WERI-Rb-1 (cell line): ENCODE measurements around the gene KPNA2.
"Not testable (repeated sequence)": the region's sequence is repeated elsewhere in the genome, so short reads cannot be mapped to it uniquely, and the experiment has no call there.

Experiments used
- DNase-seq: peaks from one replicate; pipeline ENCODE4 v3.0.0-alpha.2; 2020
- H3K27ac ChIP-seq: fragments of 250-450 bp; sonication (Bioruptor Pico); 2 replicates; pipeline ENCODE4 v1.5.1; 2020; ENCODE audit warnings: mild to moderate bottlenecking, moderate library complexity
- H3K27me3 ChIP-seq: fragments of 250-450 bp; sonication (Bioruptor Pico); 2 replicates; pipeline ENCODE4 v1.5.1; 2021; ENCODE audit warnings: mild to moderate bottlenecking, low read depth, moderate library complexity; ENCODE audit not compliant: insufficient read depth, severe bottlenecking
- H3K36me3 ChIP-seq: fragments of 250-450 bp; sonication (Bioruptor Pico); 2 replicates; pipeline ENCODE4 v1.5.1; 2020; ENCODE audit warnings: mild to moderate bottlenecking, moderate library complexity
- H3K4me3 ChIP-seq: 2 replicates; pipeline ENCODE4 v1.5.1; 2011; ENCODE audit warnings: low read depth, mild to moderate bottlenecking, control low read depth, low read length
- H3K9me3 ChIP-seq: fragments of 250-450 bp; sonication (Bioruptor Pico); 2 replicates; pipeline ENCODE4 v1.5.1; 2021; ENCODE audit warnings: mild to moderate bottlenecking, moderate library complexity; ENCODE audit not compliant: severe bottlenecking
- TF ChIP-seq, protein P1 (sequence below): IDR thresholded peaks from 2 replicates; pipeline ENCODE4 v1.5.1; 2011; ENCODE audit warnings: low read depth, mild to moderate bottlenecking, control low read depth, inconsistent platforms, low read length

KPNA2 gene

DNA sequence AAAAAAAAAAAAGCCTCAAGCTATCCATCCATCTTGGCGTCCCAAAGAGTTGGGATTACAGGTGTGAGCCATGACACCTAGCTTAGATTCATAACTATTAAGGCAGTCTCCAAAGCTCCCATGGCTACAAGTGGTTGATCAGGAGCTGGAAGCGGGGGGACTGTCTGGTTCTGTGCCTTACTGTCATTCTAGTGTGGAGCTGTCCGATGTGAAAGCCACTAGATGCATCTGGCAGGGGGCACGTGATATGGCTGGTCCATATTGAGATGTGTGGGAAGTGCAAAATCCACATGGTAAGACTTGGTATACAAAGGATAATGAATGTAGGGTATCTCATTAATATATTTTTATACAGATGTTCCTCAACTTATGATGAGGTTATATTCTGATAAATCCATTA is 38.7 kb downstream of the KPNA2 start:
- DNase-seq = no peak
- no peak overlapping the region for H3K27ac ChIP-seq
- no peaks in the 10 kb centered on the region for H3K9me3 ChIP-seq
- TF ChIP-seq, protein P1, sequence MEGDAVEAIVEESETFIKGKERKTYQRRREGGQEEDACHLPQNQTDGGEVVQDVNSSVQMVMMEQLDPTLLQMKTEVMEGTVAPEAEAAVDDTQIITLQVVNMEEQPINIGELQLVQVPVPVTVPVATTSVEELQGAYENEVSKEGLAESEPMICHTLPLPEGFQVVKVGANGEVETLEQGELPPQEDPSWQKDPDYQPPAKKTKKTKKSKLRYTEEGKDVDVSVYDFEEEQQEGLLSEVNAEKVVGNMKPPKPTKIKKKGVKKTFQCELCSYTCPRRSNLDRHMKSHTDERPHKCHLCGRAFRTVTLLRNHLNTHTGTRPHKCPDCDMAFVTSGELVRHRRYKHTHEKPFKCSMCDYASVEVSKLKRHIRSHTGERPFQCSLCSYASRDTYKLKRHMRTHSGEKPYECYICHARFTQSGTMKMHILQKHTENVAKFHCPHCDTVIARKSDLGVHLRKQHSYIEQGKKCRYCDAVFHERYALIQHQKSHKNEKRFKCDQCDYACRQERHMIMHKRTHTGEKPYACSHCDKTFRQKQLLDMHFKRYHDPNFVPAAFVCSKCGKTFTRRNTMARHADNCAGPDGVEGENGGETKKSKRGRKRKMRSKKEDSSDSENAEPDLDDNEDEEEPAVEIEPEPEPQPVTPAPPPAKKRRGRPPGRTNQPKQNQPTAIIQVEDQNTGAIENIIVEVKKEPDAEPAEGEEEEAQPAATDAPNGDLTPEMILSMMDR = no peak
- H3K27me3 ChIP-seq = no peaks in the 10 kb centered on the region
- H3K36me3 ChIP-seq = no peaks in the 10 kb centered on the region
- H3K4me3 ChIP-seq = no peak overlapping the region

DNA sequence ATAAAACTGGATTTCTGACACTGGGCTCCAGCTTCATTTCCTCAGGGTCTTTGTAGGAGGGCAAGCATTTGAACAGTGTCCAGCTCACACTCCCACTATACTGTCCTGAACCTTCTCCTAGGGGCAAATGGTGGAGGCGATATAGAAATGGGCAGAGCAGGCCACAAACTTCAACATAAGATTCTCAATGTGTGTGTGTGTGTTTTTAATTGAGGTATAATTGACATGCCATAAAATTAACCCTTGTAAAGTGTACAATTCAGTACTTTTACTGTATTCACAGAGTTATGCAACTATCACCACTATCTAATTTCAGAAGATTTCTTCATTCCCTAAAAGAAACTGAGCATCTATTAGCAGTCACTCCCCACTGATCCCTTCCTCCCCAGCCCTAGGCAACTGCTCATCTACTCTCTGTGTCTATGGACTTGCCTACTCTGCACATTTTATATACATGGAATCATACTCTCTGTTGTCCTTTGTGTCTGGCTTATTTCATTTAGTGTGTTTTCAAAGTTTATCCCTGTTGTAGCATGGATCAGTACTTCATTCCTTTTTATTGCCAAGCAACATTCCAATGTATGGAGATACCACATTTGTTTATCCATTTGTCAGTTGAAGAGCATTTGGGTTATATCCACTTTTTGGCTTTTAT is 40.5 kb downstream of the KPNA2 start:
- H3K4me3 ChIP-seq, DNase-seq: not testable (repeated sequence)

DNA sequence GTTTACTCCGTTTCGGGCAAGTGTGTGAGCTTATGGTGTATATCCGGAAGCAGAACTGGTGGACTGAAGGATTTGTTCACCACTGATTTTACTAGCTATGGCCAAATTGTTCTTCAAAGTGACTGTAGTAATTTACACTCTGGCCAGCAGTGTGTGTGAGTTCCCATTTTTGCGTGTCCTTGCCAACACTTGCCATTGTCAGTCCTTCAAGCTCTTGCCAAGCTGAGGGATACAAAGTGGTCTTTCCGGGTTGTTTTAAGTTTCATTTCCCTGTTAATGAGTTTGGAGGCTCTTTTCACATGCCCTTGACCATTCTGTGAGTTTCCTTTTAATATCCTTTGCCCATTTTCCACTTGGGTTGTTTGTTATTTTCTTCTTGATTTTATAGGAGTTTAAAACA is 42.0 kb downstream of the KPNA2 start:
- not testable (repeated sequence) for DNase-seq, H3K27ac ChIP-seq, H3K9me3 ChIP-seq, H3K27me3 ChIP-seq, H3K4me3 ChIP-seq, H3K36me3 ChIP-seq

More for the DNA sequence above, 40.5 kb downstream of the KPNA2 start:
- not testable (repeated sequence) for H3K27me3 ChIP-seq, H3K36me3 ChIP-seq, H3K9me3 ChIP-seq, H3K27ac ChIP-seq

DNA sequence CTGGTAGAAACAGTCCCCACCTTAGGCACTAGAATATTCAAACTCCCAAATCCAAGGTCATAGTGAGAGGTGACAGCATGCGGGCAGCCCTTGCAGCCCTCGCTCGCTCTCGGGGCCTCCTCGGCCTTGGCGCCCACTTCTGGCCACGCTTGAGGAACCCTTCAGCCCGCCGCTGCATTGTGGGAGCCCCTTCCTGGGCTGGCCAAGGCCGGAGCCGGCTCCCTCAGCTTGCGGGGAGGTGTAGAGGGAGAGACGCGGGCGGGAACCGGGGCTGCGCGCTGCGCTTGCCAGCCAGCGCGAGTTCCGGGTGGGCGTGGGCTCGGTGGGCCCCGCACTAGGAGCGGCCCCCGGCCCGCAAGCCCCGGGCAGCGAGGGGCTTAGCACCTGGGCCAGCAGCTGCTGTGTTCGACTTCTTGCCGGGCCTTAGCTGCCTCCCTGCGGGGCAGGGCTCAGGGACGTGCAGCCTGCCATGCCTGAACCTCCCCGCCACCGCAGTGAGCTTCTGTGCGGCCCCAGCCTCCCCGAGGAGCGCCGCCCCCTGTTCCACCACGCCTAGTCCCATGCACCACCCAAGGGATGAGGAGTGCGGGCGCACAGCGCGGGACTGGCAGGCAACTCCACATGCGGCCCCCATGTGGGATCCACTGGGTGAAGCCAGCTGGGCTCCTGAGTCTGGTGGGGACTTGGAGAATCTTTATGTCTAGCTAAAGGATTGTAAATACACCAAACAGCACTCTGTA is 45.0 kb downstream of the KPNA2 start:
- H3K27ac ChIP-seq = no peak overlapping the region
- TF ChIP-seq, protein P1 = no peak
- H3K27me3 ChIP-seq = no peaks in the 10 kb centered on the region
- no peak overlapping the region for H3K4me3 ChIP-seq
- no peak for DNase-seq
- no peaks in the 10 kb centered on the region for H3K9me3 ChIP-seq
- H3K36me3 ChIP-seq = no peaks in the 10 kb centered on the region

DNA sequence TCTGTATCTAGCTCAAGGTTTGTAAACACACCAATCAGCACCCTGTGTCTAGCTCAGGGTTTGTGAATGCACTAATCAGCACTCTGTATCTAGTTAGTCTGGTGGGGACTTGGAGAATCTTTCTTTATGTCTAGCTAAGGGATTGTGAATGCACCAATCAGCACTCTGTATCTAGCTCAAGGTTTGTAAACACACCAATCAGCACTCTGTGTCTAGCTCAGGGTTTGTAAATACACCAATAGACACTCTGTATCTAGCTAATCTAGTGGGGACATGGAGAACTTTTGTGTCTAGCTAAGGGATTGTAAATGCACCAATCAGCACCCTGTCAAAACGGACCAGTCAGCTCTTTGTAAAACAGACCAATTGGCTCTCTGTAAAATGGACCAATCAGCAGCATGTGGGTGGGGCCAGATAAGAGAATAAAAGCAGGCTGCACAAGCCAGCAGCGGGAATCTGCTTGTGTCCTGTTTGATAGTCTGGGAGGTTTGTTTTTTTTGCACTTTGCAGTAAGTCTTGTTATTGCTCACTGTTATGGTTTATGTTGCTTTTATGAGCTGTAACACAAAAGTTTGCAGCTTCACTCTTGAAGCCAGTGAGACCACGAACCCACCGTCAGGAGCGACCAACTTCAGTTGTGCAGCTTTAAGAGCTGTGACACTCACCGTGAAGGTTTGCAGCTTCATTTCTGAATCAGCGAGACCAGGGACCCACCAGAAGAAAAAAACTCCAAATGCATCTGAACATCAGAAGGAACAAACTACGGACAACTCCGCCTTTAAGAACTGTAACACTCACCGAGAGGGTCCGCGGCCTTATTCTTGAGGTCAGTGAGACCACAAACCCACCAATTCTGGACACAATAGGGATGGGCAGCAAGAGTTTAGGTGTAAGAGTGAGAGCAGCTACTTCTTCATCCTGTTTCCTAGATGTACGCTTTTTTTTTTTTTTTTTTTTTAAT is 46.0 kb downstream of the KPNA2 start:
- not testable (repeated sequence) for H3K27me3 ChIP-seq, H3K27ac ChIP-seq, H3K36me3 ChIP-seq, H3K9me3 ChIP-seq, DNase-seq, H3K4me3 ChIP-seq

DNA sequence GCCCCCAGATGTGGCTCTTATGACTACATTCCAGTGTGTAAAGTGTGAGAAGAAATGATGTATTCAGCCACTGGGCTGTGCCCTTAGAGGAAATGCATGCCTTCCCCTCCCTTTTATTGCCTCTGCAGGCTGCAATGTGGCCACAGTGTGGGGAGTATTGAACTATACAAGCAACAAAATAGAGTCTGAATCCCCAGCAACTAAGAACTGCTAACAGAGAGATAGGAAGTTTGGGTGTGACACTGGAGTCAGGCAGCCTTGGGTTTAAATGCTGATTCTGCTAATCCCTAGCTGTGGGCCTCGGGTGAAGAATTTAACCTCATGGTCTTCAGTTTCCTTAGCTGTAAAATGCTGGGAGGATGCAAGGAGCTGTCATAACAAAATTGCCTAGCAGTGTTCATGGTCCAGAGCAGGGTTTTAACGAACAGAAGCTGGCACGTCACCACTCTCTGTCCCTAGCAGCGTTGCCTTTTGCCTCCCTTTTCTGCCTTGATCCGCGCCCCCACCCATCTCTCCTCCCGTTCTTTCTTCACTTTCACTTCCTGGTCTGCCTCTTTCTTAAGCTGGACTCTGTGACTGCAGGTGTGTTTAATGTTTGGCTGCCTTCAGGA is 50.3 kb downstream of the KPNA2 start:
- Histone ChIP-seq H3K36me3 (no peaks in the 10 kb centered on the region), H3K9me3 (no peaks in the 10 kb centered on the region), H3K27me3 (no peaks in the 10 kb centered on the region), H3K4me3 (no peak overlapping the region), H3K27ac (no peak overlapping the region)
- TF ChIP-seq, protein P1 = no peak
- DNase-seq = no peak

DNA sequence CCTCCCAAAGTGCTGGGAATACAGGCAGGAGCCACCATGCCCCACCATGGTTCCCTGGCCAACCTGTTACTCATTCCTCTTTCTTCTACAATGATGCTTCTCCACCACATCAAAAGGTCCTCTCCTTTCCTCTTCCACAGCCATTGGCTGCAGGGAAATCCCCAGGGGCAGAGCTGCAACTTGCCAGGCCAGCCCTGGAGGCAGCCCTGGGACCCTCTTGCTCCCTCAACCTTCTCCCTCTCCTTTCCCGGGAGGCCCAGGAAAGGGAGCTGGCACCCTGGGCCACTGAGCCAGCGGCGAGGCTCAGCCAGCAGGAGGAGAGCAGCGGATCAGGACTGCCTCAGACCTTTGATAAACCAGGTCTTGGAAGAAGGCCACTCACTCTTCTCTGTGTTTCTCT is 51.1 kb downstream of the KPNA2 start:
- not testable (repeated sequence) for H3K27ac ChIP-seq, H3K36me3 ChIP-seq, H3K27me3 ChIP-seq, H3K9me3 ChIP-seq, H3K4me3 ChIP-seq, DNase-seq

DNA sequence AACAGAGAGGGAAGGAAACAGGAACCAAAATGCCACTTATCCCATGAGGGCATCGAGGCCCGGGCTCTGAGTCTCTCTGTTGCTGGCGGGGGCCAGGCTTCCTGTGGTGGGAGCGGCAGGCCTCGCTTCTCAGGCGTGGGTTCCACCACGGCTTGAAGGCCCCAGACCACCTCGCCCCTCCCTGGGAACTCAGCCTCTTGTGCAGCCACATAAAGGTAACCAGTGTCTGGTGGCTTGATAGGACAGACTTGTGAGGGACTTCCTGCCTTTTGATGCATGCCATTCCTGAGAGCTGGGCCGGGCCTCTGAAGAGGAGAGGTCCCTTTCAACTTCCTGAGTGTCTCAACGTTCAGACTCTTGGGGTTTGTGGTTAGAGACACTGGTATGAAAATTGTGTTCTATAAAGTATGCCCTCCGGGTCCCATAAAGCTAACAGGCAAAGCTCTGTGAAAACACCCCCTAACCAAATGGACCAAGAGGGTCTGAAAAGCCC is 51.6 kb downstream of the KPNA2 start:
- H3K9me3 ChIP-seq, H3K27me3 ChIP-seq, DNase-seq, H3K4me3 ChIP-seq, H3K36me3 ChIP-seq, H3K27ac ChIP-seq: not testable (repeated sequence)
